Loucy (cell line): Measurements from ENCODE around the gene SLC24A1.
A peak's percentile ranks its signal among the peaks of the same experiment; 100 is the strongest.

Experiments used
- H2AFZ ChIP-seq: fragments of 200-600 bp; sonication (generic); 2 replicates; pipeline ENCODE4 v1.6.0; 2016; ENCODE audit warnings: antibody characterized with exemption, mild to moderate bottlenecking, low read length, moderate library complexity
- H3F3A ChIP-seq: fragments of 200-600 bp; 2 replicates; pipeline ENCODE4 v1.6.0; 2016; ENCODE audit warnings: antibody characterized with exemption, low read depth, mild to moderate bottlenecking
- H3K27me3 ChIP-seq: fragments of 200-600 bp; sonication (generic); 2 replicates; pipeline ENCODE4 v1.6.1; 2014; ENCODE audit warnings: low read length, mild to moderate bottlenecking; ENCODE audit not compliant: insufficient read depth, poor library complexity, severe bottlenecking
- H3K36me3 ChIP-seq: fragments of 200-600 bp; sonication (generic); 2 replicates; pipeline ENCODE4 v1.6.1; 2016; ENCODE audit warnings: low read length; ENCODE audit not compliant: insufficient read depth
- H3K4me1 ChIP-seq: fragments of 200-600 bp; sonication (generic); 2 replicates; pipeline ENCODE4 v1.5.1; 2014; ENCODE audit warnings: low read length, mild to moderate bottlenecking; ENCODE audit not compliant: insufficient read depth, poor library complexity, severe bottlenecking
- H3K4me2 ChIP-seq: fragments of 200-600 bp; sonication (generic); 2 replicates; pipeline ENCODE4 v1.6.0; 2014; ENCODE audit warnings: antibody characterized with exemption, low read length, low read depth, mild to moderate bottlenecking; ENCODE audit not compliant: poor library complexity, severe bottlenecking
- H3K4me3 ChIP-seq: fragments of 200-600 bp; sonication (generic); 2 replicates; pipeline ENCODE4 v1.5.1; 2014; ENCODE audit warnings: low read length, mild to moderate bottlenecking, mixed read lengths; ENCODE audit not compliant: poor library complexity, severe bottlenecking
- H3K79me2 ChIP-seq: fragments of 200-600 bp; sonication (generic); 2 replicates; pipeline ENCODE4 v1.6.1; 2014; ENCODE audit warnings: low read length; ENCODE audit not compliant: insufficient read depth
- H3K9ac ChIP-seq: fragments of 200-600 bp; sonication (generic); 2 replicates; pipeline ENCODE4 v1.6.0; 2014; ENCODE audit warnings: mild to moderate bottlenecking, low read depth, low read length, moderate library complexity; ENCODE audit not compliant: poor library complexity, severe bottlenecking
- H3K9me2 ChIP-seq: fragments of 200-600 bp; sonication (generic); replicated peaks from 2 replicates; pipeline ENCODE4 v1.6.1; 2016; ENCODE audit warnings: low read depth, low read length, mixed read lengths
- H3K9me3 ChIP-seq: fragments of 200-600 bp; sonication (generic); 2 replicates; pipeline ENCODE4 v1.6.1; 2014; ENCODE audit warnings: mild to moderate bottlenecking, antibody characterized with exemption, low read length, low read depth; ENCODE audit not compliant: insufficient read depth
- H4K20me1 ChIP-seq: fragments of 200-600 bp; sonication (generic); 2 replicates; pipeline ENCODE4 v1.6.0; 2014; ENCODE audit warnings: antibody characterized with exemption, low read length, mild to moderate bottlenecking; ENCODE audit not compliant: insufficient read depth, poor library complexity, severe bottlenecking
- EZH2phosphoT487 ChIP-seq: fragments of 200-600 bp; IDR thresholded peaks from 2 replicates; pipeline ENCODE4 v1.6.1; 2018; ENCODE audit warnings: antibody characterized with exemption, mild to moderate bottlenecking, moderate library complexity, borderline replicate concordance
- TF ChIP-seq, protein P1 (sequence below): fragments of 200-600 bp; sonication (generic); conservative IDR thresholded peaks from 2 replicates; pipeline ENCODE4 v1.5.1; 2014; ENCODE audit warnings: mild to moderate bottlenecking, antibody characterized with exemption, low read length

The SLC24A1 gene

DNA sequence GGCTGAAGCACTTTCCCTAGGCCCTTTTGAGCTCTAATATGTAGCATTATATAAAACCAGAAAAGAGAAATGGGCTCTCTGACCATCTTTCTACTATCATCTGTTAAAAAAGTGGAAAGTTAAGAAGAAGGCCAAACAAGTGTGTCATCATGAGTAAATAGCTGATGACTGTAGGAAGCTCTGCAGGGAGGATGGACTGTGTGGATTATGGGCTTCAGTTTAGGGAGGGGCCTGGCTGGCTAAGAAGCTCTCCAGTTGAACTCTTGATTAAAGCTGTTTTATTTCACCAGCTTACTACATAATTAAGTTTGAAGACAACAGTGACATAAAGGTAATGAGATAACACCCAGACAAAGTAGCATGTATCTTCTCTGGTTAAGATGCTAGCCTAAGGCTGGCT lies 41.5 kb upstream of the SLC24A1 start:
- no peaks in the 10 kb centered on the region for H3K9me3 ChIP-seq
- H3F3A ChIP-seq = 0 out of 2 replicates have a peak, but pooled peaks cover 1% of the 10 kb centered on the region
- no peaks in the 10 kb centered on the region for H4K20me1 ChIP-seq
- no peaks in the 10 kb centered on the region for H3K9me2 ChIP-seq
- H2AFZ ChIP-seq = no peak overlapping the region
- H3K9ac ChIP-seq = no peak overlapping the region
- peaks cover 43% of the 10 kb centered on the region for H3K36me3 ChIP-seq
- H3K79me2 ChIP-seq = no peaks in the 10 kb centered on the region
- H3K4me1 ChIP-seq = peaks cover 45% of the 10 kb centered on the region
- TF ChIP-seq EZH2phosphoT487 = no peak
- H3K4me2 ChIP-seq = no peak overlapping the region
- no peaks in the 10 kb centered on the region for H3K27me3 ChIP-seq
- no peak overlapping the region for H3K4me3 ChIP-seq

DNA sequence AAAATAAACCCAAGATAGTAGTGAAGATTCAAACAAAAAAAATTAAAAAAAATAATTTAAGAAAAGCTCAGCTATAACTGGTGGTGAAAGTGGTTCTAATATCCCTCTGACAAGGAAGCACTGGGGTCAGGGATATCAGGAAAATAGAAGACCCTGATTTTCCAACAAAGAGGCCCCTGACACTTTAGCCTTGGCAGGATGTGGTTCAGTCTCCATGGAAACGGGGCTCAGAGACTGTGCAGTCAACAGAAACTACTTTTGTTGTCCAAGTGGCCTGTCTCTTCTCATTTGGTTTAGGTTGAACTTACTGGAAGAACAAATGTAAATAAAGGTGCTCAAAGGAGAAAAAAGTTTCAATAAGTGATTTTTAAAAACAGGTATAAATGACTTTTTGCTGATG lies 38.0 kb upstream of the SLC24A1 start:
- H3K27me3 ChIP-seq = no peaks in the 10 kb centered on the region
- no peaks in the 10 kb centered on the region for H3K9me3 ChIP-seq
- H3K9ac ChIP-seq = peak overlapping the region; percentile 53
- H3F3A ChIP-seq = 0 out of 2 replicates have a peak, but pooled peaks cover 2% of the 10 kb centered on the region
- H3K36me3 ChIP-seq = peaks cover 20% of the 10 kb centered on the region; the same call in 1 of the 2 replicates
- no peaks in the 10 kb centered on the region for H3K79me2 ChIP-seq
- no peak overlapping the region for H2AFZ ChIP-seq
- TF ChIP-seq EZH2phosphoT487 = no peak
- TF ChIP-seq, protein P1, sequence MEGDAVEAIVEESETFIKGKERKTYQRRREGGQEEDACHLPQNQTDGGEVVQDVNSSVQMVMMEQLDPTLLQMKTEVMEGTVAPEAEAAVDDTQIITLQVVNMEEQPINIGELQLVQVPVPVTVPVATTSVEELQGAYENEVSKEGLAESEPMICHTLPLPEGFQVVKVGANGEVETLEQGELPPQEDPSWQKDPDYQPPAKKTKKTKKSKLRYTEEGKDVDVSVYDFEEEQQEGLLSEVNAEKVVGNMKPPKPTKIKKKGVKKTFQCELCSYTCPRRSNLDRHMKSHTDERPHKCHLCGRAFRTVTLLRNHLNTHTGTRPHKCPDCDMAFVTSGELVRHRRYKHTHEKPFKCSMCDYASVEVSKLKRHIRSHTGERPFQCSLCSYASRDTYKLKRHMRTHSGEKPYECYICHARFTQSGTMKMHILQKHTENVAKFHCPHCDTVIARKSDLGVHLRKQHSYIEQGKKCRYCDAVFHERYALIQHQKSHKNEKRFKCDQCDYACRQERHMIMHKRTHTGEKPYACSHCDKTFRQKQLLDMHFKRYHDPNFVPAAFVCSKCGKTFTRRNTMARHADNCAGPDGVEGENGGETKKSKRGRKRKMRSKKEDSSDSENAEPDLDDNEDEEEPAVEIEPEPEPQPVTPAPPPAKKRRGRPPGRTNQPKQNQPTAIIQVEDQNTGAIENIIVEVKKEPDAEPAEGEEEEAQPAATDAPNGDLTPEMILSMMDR = no peak
- H4K20me1 ChIP-seq = no peaks in the 10 kb centered on the region
- no peaks in the 10 kb centered on the region for H3K9me2 ChIP-seq
- H3K4me3 ChIP-seq = peak overlapping the region; percentile 59
- H3K4me1 ChIP-seq = peaks cover 56% of the 10 kb centered on the region
- H3K4me2 ChIP-seq = peak overlapping the region; percentile 91

DNA sequence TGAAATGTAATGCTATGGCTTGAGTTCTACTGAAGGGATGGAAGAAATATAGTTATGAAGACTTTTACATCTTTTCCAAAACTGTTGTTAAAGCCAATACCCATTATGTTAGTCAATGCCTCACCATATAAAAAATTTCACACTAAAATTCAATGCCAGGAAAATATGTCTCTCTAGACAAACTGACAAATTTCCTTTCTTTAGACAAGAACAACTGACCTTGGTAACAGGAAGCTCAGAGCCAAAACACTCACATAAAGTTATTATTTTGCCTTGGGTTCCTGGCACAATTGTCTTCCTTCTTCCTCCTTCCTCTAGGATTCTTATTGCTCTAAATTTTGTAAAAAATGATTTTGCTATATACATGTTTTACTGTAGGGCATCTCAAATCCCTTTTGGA lies 37.5 kb upstream of the SLC24A1 start:
- TF ChIP-seq, protein P1 = no peak
- TF ChIP-seq EZH2phosphoT487 = no peak
- Histone ChIP-seq H3F3A (0 out of 2 replicates have a peak, but pooled peaks cover 2% of the 10 kb centered on the region), H3K36me3 (peaks cover 16% of the 10 kb centered on the region; the same call in 1 of the 2 replicates), H3K4me1 (peaks cover 51% of the 10 kb centered on the region), H3K27me3 (no peaks in the 10 kb centered on the region), H3K9ac (peak overlapping the region; percentile 53), H3K9me3 (no peaks in the 10 kb centered on the region), H2AFZ (no peak overlapping the region), H3K79me2 (no peaks in the 10 kb centered on the region), H3K4me2 (peak overlapping the region; percentile 91), H3K9me2 (no peaks in the 10 kb centered on the region), H4K20me1 (no peaks in the 10 kb centered on the region), H3K4me3 (peak overlapping the region; percentile 59)

DNA sequence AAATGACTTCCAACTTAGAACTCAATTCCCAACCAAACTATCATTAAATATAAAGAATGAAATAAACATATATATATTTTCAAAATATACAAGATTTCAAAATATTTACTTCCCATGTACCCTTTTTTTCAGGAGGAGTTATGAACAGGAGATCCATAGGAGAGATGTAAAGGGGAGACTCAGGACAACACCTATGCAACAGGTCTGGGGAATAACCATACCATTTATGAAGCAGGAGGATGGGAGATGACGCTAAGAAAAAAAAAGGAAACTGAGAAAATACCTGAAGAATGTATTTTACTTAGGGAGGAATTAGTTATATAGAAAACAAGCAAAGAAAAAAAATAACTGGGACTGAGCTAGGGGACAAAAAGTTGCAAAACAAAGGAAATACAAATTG lies 34.6 kb upstream of the SLC24A1 start:
- Histone ChIP-seq H3K36me3 (peaks cover 14% of the 10 kb centered on the region; the same call in 1 of the 2 replicates), H4K20me1 (no peaks in the 10 kb centered on the region), H3K4me1 (peaks cover 42% of the 10 kb centered on the region), H2AFZ (no peak overlapping the region), H3K27me3 (no peaks in the 10 kb centered on the region), H3K79me2 (no peaks in the 10 kb centered on the region), H3K9me2 (no peaks in the 10 kb centered on the region), H3K4me2 (no peak overlapping the region), H3K4me3 (no peak overlapping the region), H3F3A (0 out of 2 replicates have a peak, but pooled peaks cover 2% of the 10 kb centered on the region), H3K9me3 (no peaks in the 10 kb centered on the region), H3K9ac (no peak overlapping the region)
- no peak for TF ChIP-seq EZH2phosphoT487
- TF ChIP-seq, protein P1 = no peak
